ENCODE measurements around the gene COL15A1.

The COL15A1 gene

GRCh38 chr9:99108131-99108530 lies 164.4 kb downstream of the COL15A1 start:
- DNase-seq (ENCODE audit: low spot score), result no peak

- DNase-seq (ENCODE audit: low spot score), result peak; percentile 18
These were observed 165.8 kb downstream of the COL15A1 start for GRCh38 chr9:99109522-99109921.

GRCh38 chr9:99112750-99113413 lies 169.2 kb downstream of the COL15A1 start:
- no peak for DNase-seq (ENCODE audit: low spot score)

- no peak for DNase-seq (ENCODE audit: low spot score)
These were observed 169.8 kb downstream of the COL15A1 start for GRCh38 chr9:99113414-99114048.

DNA sequence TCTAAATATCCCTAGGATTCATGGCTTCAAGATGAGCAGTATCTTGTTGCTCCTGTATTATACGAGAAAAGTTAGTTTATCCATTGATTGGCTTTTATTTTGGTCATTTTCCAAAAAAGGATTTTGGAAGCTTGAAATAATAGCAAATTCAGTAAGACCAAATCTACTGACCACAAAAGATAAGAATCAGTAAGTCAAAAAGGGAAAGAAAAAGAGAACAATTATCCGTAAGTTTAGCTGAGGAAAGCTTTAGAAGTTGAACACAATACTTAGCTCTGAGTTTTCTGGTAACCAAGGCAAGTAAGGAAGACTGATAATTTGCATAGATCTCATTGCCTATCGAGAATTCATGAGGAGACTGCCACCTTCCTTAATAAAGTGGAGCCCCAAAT lies 170.3 kb downstream of the COL15A1 start:
- DNase-seq (ENCODE audit: low spot score), result no peak

GRCh38 chr9:99114846-99115500 lies 171.3 kb downstream of the COL15A1 start:
- no peak for DNase-seq (ENCODE audit: low spot score)

- no peak for DNase-seq (ENCODE audit: low spot score)
These were observed 172.3 kb downstream of the COL15A1 start for GRCh38 chr9:99116003-99116411.

DNA sequence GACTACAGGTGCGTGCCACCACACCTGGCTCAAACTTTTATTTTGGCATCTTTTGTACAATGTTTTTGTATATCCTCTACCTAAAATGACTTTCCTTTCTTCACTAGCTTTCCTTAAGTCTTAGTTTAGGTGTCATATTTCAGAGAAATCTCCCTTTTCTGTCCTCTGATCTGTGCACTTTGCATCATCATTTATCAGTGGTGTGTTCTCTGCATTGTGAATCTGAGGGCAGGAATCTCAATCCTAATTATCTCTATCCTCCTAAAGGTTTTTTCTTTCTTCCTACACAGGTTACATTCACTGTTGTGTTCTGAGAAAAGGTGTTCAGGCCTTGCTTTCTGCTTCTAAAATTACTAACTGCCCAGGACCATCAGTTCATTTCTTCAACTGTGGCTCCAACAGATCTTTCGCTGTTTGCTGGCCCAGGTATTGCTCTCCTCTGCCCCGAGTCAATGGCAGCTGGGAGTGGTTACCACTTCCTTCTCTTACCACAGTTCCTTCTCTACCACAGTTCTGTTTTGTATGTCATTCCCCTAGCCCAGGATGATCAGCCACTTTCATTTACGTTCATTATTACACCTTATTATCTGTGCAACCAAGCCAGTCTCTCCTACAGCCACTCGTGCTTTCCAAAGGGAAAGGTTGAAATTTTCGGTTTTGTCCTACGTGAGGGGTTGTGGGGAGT lies 175.2 kb downstream of the COL15A1 start:
- no peak for DNase-seq (ENCODE audit: low spot score)

GRCh38 chr9:99119976-99120655 lies 176.4 kb downstream of the COL15A1 start:
- no peak for DNase-seq (ENCODE audit: low spot score)

All from AG08396 (cell line).